GM18873 (cell line): ENCODE data around the gene AGT.
"Not testable (repeated sequence)": the region's sequence is repeated elsewhere in the genome, so short reads cannot be mapped to it uniquely, and the experiment has no call there.

Experiments used
- ATAC-seq: cut with Tn5 transposase; IDR thresholded peaks from one replicate; pipeline ENCODE4 v1.9.1; 2021; ENCODE audit warnings: mild to moderate bottlenecking, moderate library complexity, moderate number of reproducible peaks; ENCODE audit not compliant: unreplicated experiment, low FRiP score

The AGT gene

DNA sequence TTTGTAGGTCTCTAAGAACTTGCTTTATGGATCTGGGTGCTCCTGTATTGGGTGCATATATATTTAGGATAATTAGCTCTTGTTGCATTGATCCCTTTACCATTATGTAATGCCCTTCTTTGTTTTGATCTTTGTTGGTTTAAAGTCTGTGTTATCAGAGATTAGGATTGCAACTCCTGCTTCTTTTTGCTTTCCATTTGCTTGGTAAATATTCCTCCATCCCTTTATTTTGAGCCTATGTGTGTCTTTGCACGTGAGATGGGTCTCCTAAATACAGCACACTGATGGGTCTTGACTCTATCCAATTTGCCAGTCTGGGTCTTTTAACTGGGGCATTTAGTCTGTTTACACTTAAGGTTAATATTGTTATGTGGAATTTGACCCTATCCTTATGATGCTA lies 57.2 kb downstream of the AGT start:
- ATAC-seq = not testable (repeated sequence)
